HG03095 (cell line): Measurements from ENCODE around the gene SPACA9.

Experiments
- ATAC-seq: cut with Tn5 transposase; IDR thresholded peaks from one replicate; pipeline ENCODE4 v1.9.1; 2021; ENCODE audit warnings: moderate library complexity; ENCODE audit not compliant: unreplicated experiment

Gene SPACA9

GRCh38 chr9:132862533-132862932 lies 16.2 kb upstream of the SPACA9 start:
- ATAC-seq: no peak

- ATAC-seq: no peak
Measured at GRCh38 chr9:132863096-132863495, 15.6 kb upstream of the SPACA9 start.

- no peak for ATAC-seq
Measured at GRCh38 chr9:132864277-132864676, 14.4 kb upstream of the SPACA9 start.

- no peak for ATAC-seq
Measured at GRCh38 chr9:132864691-132865090, 14.0 kb upstream of the SPACA9 start.

- ATAC-seq: no peak
Measured at GRCh38 chr9:132866898-132867297, 11.8 kb upstream of the SPACA9 start.

DNA sequence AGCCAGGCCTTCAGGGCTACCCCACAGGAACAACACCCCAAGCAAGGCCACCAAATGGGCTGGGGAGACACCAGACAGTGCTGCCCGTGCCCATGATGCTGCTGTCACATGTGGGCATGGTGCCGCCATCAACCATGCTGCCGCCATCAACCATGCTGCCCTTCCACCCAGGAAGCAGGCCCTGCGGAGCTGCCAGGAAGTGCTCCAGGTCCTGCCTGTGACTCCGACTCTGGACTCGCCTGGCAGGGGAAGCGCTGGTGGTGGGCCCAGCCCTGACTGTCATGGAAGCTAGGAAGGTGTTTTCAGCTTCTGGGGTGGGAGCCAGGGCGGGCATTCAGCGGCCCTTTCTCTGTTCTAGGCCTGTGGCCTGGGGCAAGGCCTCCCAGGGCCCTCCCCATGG lies 9.4 kb upstream of the SPACA9 start:
- ATAC-seq: no peak

GRCh38 chr9:132873403-132873802 lies 5.3 kb upstream of the SPACA9 start:
- ATAC-seq: no peak

GRCh38 chr9:132875159-132875558 lies 3.5 kb upstream of the SPACA9 start:
- ATAC-seq: no peak

DNA sequence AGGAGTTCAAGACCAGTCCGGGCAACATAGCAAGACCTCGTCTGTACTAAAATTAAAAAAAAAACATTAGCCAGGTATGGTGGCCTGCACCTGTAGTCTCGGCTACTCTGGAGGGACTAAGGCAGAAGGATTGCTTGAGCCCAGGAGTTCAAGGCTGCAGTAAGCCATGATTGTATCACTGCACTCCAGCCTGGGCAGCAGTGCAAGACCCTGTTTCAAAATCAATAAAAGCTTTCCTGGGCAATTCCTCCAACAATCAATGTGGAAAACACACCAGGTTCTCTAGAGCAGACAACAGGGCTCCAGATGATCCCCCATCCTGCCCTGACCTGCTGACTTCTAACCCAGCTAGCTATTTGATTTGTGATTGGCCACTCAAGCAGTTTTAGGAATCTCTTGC lies 1.8 kb upstream of the SPACA9 start:
- ATAC-seq: no peak

- ATAC-seq: no peak
Measured at GRCh38 chr9:132877458-132877823, 1.3 kb upstream of the SPACA9 start.

GRCh38 chr9:132877824-132878694 lies 639 bp upstream of the SPACA9 start, which contains the start of gene AK8:
AK8 (minus strand) TSS chr9:132878284; CDS start chr9:132878255, 29 bp downstream.
- no peak for ATAC-seq

DNA sequence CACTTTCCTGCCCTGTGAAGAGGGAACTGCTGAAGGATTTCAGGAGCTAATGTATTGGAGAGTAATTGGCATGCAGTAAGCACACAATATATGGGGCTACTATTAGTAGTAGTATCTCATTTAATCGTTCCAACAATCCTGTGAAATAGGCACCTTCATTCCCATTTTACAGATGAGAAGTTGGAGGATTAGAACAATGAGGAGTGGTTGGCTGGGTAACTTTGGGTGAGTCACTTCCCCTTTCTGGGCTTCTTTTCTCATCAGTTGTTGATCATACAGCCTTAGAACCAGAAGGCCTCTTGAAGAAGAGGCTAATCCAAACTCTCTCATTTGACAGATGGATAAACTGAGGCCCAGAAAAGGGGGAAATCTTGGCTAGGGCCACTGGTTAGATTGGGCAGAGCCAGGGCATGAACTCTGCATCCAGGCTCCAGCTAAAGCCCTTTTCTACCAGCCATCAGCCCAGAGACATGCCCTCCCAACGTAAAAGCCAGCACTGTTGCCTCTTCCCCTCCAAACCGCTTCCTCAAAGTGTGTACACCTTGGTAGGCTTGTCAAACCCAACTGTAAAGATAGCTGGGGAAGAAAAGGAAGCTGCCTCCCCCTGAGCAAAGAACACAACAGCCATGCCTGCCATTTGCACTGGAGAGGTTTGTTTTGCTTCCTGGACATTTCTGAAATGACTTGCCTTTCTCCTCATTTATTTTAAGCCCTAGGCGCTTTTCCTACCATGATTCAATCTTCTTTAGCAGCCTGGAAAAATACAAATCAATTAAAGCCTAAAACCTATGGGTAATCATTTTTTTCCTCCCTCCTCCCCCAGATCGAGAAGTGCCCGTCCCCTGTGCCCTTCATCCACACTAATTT lies 992 bp downstream of the SPACA9 start:
- no peak for ATAC-seq

DNA sequence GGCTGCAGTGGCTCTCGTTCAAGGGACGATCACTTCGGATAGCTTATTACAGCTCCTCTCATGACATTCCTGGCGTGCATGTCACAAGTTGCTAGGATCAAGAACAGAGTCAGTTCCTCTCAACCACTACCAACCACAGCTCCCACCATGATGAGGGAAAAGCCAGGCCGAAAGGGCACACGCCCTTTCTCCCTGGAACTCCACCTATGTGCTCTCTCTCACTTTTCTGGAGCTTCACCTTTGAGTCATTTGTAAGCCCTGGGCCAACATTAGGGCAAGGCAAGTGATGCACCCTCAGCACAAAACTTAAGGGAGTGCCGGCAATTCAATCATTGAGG lies 1.6 kb downstream of the SPACA9 start:
- ATAC-seq: no peak

- ATAC-seq: no peak
Measured at GRCh38 chr9:132881826-132882225, 3.1 kb downstream of the SPACA9 start.

DNA sequence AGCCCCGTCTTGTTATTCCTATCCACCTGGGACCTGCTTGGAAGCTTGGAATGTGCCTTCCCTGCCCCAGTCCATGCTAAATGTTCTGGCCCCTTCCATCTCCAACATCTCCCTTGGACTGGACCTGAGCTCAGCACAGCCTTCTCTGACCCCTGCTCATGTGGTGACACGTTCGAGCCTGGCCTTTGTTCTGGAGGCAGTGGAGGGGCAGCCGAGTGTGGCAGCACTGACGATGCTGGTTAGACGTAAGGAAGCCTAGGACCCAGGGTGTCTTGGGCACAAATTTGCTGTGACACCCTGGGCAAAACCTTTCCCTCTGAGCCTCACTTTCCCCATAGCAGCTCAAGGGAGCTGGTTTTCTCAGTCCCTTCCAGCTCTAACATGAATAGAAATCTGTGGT lies 3.9 kb downstream of the SPACA9 start:
- no peak for ATAC-seq

DNA sequence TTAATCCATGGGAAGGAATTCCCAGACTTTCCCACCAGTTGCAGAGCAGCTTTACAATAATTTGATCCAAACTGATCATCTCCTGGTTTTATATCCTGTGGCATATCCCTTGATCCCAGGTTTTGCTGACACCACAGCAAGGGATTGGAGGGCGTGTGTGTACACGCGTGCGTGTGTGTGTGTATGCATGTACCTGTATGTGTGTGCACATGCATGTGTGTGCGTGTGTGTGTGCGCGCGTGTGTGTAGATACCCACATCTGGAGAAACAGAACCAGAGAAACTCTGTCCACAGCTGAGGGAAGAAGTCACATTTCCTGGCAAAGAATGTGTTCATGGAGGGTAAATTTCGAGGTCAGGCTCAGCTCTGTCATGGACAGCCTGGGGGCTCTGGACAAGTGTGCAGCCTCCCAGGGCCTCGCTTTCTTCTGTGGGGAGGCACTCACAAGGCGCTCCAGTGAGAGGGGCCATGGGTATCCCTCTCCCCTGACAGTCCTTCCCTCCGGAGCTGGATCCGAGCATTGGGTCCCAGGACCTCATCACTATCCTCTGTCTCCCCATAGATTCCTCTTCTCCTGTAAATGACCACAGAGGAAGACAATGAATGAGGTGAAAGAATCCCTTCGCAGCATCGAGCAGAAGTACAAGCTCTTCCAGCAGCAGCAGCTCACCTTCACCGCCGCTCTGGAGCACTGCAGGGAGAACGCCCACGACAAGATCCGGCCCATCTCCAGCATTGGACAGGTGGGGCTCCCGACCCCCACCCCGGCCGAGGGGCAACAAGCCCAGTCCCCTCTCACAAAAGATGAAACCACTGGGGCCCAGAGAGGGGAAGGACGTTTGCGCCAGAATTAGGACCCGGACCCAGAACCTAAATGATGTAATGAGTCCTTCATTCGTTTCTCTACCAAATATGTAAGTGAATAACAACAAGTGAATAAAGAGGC lies 4.9 kb downstream of the SPACA9 start:
- no peak for ATAC-seq

DNA sequence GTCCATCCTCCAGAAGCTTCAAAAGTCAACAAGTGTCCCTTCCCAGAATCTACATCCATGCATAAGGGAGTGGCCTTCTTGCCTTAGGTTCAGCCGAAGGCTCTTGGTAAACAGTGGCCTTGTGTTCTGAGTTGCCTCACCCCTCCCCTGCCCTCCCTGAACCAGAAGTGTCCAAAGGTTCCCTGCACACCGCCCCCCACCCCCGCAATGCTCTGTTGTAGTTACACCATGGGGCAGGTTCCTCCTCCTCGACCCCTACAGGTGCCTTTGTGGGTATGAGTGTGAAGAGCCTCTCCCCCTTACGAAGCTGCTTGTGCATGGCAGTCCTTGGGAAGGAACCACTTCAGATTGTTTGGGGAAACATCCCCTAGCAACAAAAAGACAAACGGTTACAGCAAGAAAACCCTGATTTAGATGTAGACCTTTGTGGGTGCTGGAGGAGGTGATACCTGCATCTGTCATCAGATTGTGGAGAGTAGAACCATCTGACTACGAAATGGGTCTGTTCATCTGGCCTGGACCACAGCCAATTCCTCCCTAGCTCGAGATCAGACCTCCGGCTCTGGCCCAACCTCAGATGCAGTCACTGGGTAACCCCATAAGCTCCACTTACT lies 7.1 kb downstream of the SPACA9 start:
- ATAC-seq: no peak

DNA sequence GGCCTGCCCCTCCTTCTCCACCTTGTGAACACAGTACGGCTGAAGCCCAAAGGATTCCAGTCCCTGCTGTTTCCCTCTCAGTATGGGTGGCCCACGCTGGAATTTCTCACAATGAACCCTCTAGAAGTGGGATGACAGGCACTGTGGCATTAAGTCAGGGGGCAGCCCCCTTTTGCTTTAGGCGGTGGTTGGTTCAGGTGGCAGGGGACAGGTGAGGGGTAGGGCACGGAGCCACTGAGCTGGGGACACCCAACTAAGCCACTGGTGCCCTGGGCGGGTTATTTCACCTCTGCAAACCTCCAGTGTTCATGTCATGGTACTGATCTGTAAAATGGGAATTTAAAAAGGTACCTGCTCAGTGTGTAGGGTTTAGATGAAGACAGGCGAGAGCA lies 7.6 kb downstream of the SPACA9 start:
- no peak for ATAC-seq

DNA sequence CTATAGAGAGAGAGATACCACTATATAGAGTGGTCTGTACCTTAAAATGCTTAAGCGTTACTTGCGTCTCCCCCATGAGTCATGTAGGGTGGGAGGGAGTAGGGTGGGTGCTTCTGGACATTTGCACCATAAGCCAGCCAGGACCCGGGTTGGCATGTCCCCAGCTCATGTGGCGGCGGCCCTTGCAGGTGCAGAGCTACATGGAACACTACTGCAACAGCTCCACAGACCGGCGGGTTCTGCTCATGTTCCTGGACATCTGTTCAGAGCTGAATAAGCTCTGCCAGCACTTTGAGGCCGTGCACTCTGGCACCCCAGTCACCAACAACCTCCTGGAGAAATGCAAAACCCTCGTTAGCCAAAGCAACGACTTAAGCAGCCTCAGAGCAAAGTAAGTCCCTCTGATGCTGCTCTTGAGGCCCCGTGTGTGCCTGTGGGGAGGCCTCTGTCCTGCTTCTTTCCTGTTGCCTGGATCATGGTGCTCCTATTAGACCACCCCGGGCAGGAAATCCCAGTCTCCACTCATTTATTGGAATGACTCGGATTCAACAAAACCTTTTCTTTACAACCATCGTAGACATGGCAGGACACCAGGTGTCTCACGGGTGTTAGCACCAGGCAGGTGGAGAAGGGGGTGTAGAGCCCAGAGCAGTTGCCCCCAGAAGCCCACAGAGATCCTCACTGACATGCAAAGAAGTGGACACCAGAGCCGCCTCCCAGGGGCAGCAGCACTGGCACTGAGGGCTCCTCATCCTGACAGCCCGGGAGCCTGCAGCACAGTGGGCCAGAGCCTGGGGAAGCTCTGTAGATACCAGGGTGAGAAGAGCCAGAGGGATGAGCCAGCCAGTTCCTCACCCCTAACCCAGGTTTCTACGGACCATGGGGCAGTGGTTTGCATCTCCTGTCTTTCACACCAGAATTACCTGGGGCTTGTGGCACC lies 8.8 kb downstream of the SPACA9 start:
- ATAC-seq: no peak

DNA sequence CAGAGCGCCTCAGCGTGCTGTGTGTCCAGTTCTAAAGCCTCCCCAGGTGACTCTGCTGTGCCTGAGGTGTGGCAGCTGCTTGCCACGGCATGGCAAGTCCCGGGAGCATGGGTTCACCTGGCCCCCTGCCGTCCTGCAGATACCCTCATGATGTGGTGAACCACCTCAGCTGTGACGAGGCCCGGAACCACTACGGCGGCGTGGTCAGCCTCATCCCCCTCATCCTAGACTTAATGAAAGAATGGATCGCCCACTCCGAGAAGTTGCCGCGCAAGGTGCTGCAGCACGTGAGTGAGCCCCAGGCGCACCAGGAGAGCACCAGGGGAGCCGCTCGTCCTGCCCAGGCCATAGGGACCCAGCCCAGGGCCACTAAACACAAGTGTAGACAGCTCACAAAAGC lies 9.5 kb downstream of the SPACA9 start:
- ATAC-seq: no peak
